Fibroblast of mammary gland (primary cell): ENCODE results near the gene GZF1.
A peak's percentile ranks its signal among the peaks of the same experiment; 100 is the strongest.

Experiments
- DNase-seq: peaks from one replicate; pipeline ENCODE4 v3.0.0-alpha.2; 2010; ENCODE audit warnings: low read depth
- H3K4me3 ChIP-seq: 2 replicates; pipeline ENCODE4 v1.5.1; 2011; ENCODE audit warnings: low read depth, mild to moderate bottlenecking, low read length, moderate library complexity; ENCODE audit not compliant: control insufficient read depth
- CTCF ChIP-seq: conservative IDR thresholded peaks from 2 replicates; pipeline ENCODE4 v1.5.1; 2011; ENCODE audit warnings: low read depth, low read length, inconsistent platforms; ENCODE audit not compliant: control insufficient read depth, insufficient read depth

Gene GZF1

GRCh38 chr20:23417861-23418260 lies 55.9 kb downstream of the GZF1 start:
- no peak for TF ChIP-seq CTCF

GRCh38 chr20:23419657-23419994 lies 57.6 kb downstream of the GZF1 start:
- TF ChIP-seq CTCF: no peak
- peak overlapping the region; percentile 85 for H3K4me3 ChIP-seq
- no peak for DNase-seq

More at GRCh38 chr20:23417861-23418260, 55.9 kb downstream of the GZF1 start:
- no peak for DNase-seq
- H3K4me3 ChIP-seq: no peak overlapping the region

GRCh38 chr20:23419995-23420901 lies 58.3 kb downstream of the GZF1 start:
- TF ChIP-seq CTCF: no peak
- H3K4me3 ChIP-seq: peak overlapping the region; percentile 85
- peak; percentile 76 for DNase-seq

- no peak for TF ChIP-seq CTCF
- peak within 1 kb of the TSS; percentile 85 for H3K4me3 ChIP-seq
- peak; percentile 89 for DNase-seq
Observed at GRCh38 chr20:23420943-23421931, 59.3 kb downstream of the GZF1 start, which contains the start of gene NAPB. TSS of gene NAPB (minus strand) at chr20:23421488. CDS start at chr20:23421402, 86 bp downstream.
